GM19351 (cell line): ENCODE results near the gene PUS3.

ENCODE experiments used
- ATAC-seq: cut with Tn5 transposase; IDR thresholded peaks from one replicate; pipeline ENCODE4 v1.9.1; 2021; ENCODE audit warnings: mild to moderate bottlenecking, moderate library complexity; ENCODE audit not compliant: unreplicated experiment

The PUS3 gene, protein sequence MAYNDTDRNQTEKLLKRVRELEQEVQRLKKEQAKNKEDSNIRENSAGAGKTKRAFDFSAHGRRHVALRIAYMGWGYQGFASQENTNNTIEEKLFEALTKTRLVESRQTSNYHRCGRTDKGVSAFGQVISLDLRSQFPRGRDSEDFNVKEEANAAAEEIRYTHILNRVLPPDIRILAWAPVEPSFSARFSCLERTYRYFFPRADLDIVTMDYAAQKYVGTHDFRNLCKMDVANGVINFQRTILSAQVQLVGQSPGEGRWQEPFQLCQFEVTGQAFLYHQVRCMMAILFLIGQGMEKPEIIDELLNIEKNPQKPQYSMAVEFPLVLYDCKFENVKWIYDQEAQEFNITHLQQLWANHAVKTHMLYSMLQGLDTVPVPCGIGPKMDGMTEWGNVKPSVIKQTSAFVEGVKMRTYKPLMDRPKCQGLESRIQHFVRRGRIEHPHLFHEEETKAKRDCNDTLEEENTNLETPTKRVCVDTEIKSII

DNA sequence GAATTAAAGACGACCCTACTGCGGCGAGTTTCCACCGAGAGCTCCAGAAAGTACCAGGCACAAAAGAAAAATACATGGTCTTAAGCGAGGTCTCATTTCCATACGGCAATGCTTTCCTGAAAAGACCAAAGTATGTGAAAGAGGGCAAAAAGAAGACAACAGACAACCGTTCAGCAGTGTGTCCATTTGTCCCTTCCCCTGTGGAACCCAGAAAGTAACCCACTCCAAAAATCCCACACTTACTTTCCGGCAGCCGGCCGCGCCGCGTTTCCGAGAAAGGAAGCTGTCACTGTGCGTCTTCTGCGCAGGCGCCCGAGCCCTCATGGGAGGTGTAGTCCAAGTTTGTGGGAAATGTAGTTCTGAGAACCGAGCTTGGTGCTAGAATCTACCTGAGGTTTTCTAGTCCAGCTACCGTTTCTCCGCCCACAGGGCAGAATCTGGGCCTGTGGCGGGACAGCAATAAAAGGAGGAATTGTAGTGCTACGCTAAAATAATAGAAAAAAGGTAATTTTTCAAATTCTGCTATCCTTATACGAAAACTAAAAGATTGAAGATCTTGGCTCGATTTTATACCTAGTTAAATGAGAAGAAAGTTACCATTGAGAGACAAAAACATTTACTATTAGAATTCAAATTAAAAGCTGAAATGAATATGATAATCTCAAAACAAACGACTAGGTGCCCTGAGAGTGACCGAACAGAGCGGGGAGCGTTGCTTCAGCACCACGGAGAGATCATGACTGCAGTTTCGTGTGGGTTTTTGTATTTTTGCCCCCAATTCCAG is at the start of gene PUS3:
Gene PUS3 (minus strand): TSS at position 280 of the 784 bp plus-strand sequence. CDS start 6,922 bp downstream, outside the sequence.
- peak; percentile 98 for ATAC-seq

DNA sequence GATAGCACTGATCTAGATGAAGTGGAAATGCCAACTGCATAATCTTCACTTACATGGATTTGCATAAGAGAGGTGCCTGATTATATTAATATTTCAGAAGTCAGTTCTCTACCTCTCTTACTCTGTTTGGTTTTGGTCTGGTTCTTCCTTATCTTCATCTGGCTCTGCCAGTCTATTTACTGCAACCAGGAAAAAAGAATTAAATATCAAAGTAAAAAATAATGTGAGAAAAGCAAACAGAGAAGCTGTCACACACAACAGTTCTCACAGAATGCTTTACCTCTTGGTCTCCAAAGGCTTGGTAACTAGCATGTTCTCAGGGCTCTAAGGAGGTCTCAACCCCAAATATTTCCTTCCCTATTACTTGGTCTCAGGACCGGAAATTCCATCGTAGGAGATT is 49.6 kb upstream of the PUS3 start:
- no peak for ATAC-seq

DNA sequence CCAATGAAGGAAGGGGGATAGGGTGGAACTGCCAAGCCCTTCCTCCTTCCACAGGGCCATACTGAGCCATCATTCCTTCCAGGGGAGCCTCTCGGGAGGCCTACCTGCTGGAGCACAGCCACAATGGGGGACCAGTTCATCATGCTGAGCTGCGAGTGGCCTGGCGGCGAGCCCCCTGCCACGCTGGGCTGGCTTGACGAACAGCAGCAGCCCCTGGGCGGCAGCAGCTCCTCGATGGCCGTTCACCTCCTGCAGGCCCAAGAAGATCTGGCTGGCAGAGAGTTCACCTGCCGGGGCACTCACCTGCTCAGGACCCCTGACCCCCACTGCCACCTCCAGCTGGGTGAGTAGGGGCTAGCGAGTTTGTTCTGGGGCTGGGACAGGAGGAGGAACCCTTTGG is 48.7 kb upstream of the PUS3 start:
- ATAC-seq = no peak

DNA sequence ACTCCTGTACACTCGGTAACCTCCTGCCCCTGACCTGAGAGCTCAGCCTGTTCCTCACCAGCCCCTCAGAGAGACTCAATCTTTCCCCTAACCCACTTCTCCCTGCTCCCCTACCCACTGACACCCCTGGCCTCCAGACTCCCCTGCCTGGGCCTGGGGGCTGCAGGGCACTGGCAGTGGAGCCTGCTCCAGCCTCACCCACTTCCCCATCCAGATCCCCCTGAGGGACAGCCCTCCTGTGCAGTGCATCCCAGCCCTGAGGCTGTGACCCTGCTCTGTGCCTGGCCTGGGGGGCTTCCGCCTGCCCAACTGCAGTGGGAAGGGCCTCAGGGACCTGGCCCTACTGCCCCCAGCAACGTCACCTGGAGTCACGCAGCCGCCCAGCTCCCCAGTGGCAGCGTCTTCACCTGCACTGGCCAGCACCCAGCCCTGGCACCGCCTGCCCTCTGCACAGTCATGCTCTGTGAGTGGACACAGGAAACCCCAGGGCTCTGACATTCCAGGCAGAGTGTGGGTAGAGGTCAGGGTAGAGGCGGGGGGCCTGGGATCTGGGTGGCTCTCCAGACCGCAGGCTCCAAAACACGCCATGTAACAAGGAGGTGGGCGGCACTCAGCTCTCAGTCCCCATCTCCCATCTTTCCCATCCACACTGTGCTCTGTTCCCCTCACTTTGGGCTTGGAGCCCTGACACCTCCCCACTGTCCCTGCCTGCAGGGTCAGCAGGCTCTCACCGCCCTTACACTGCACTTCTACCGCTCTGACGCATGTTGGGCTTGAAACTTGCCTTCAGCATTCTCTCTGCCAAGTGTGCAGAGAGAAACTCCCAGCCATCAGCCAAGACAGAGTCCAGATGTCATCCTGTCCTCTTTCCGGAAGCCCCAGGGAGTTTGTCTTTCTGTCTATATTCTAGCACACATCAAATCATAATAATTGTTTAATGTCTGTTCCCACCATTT is 48.0 kb upstream of the PUS3 start:
- no peak for ATAC-seq

DNA sequence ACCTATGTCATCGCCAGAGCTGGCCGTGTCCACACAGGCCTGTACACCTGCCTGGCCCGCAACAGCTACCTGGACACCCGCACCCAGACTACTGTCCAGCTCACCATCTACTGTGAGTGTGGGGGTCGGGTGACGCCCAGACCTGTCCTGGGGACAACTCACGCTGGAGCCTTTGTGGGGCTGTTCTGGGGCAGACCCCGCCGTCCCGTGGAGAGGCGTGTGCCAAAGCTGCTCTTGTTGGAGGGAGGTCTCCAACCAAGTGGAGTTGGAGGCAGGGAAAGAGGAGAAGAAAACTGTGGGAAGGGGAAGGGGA is 47.1 kb upstream of the PUS3 start:
- no peak for ATAC-seq

DNA sequence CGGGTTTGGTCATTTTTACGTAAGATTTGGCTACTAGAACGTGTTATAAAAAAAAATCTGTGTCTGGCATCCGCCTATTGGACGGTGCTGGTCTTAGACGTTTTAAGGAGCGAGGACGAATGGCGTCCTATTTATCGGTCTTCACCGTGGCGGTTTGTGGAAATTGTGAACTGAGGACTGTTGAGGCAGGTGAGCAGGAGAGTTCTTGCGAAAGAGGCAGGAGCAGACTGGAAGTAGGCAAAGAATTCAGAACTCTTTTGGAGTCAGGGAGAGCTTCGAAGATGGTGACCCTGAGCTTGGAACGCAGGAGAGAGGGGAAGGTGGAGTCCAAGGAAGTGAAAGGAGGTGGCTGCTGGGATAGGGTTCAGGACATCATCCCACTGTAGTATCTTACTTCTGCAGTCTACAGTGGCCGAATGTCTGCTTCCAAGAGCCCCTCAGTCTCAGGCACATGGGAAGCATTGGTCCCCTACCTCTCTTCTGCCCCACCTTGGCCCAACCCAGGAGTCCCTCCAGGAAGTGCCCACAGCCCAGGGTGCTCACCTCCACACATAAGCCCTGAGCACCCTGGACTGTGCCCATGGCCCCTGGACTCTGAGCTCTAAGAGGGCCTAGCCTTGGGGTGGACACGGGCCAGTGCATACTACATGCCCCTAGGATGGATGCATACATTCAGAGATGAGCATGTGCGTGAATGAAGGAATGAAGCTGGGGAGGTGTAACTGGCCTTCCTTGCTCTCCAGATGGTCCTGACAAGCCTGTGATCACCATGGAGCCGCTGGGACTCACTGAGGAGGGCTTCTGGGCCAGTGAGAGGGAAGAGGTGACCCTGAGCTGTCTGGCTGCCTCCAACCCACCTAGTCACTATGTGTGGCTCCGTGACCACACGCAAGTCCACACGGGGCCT is 46.5 kb upstream of the PUS3 start:
- no peak for ATAC-seq

DNA sequence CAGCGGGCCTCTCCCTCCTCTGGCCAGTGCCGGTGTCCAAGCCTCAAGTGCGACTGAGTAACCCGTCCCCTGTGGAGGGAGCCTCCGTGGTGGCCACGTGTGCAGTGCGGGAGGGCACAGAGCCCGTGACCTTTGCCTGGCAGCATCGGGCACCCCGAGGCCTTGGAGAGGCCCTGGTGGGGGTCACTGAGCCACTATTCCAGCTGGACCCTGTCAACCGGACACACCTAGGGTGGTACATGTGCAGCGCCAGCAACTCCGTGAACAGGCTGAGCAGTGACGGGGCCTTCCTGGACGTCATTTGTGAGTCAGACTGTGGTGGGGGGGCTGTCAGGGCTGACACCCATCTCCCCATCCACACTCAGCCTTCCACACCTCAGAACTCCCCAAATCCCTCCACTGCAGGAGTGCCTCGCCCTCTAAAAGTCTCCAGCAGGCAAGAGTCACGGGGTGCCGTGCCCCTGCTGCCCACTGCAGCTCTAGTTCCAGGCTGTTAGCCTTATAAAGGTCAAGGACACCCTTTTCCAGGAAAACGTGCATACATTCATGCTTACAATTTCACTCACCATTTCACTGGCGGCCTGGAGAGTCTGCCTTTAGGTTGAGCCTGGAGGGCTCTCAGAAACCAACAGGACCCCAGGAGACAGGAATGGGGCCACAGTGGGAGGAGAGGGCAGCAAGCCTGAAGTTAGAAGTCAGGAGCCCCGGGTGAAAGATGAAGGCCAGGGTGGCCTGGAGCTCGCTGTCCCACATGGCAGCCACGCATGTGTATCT is 45.5 kb upstream of the PUS3 start:
- no peak for ATAC-seq

DNA sequence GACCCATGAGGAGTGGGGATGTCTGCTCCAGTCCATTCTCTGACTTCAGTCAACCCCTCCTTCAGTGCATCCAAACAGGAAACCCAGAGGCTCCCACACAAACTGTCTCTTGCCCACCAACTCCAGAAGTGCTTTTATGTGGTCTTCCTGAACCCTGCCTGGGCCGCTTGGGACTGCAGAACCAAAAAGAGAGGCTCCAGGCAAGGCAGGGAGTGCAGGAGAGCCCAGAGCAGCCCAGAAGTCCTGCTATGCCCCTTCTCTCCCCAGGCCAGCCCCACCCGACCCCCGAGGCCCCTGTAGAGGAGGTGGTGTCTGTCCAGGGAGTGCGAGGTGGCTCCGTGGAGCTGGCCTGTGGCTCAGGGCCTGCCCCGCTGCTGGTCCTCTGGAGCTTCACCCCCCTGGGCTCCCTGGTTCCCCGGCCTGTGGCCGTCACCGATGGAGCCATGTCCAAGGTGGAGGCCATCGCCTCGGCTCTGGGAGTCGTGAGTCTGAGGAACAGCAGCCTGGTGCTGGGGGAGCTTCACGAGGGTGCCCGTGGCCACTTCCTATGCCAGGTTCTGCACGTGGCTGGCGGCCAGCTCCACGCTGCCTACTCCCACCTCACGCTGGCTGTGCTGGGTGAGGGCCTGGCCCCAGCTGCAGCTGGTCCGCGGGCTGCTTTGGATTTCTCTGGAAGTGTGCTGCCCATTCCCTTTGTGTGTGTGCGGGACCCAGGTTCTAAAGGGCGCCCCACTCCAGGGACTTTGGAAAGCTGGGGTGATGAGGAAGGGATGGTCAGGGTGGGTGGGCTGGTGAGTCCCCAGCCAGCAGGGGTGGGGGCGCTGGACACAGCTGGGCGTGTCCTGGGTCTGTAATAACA is 44.6 kb upstream of the PUS3 start:
- ATAC-seq = no peak

DNA sequence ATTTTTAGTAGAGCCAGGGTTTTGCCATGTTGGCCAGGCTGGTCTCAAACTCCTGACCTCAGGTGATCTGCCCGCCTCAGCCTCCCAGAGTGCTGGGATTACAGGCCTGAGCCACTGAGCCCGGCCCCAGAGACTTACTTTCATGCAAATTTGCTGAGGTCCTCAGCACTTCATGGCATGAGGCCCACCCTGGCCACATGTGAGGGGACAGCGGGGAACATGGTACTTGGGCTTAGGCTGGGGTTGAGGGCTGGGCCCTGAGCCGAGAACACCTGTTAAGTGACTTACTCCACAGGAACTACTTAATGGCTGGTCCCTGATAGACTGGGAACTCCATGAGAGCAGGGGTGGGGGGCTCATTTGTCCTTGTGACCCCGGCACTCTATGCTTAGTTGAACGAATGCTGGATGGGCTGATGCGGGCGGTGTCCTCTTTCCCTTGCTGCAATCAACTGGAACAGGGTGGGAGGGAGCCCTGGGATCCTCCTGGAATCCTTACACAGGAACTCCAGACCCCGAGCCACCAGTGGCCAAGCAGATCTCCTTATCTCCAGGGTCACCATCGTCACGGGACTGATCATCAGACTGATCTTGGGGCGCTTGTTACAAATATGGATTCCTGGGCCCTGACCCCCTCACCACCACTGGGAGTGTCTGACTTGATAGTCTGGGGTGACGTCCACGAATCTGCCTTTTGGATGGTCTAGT is 43.9 kb upstream of the PUS3 start:
- no peak for ATAC-seq

DNA sequence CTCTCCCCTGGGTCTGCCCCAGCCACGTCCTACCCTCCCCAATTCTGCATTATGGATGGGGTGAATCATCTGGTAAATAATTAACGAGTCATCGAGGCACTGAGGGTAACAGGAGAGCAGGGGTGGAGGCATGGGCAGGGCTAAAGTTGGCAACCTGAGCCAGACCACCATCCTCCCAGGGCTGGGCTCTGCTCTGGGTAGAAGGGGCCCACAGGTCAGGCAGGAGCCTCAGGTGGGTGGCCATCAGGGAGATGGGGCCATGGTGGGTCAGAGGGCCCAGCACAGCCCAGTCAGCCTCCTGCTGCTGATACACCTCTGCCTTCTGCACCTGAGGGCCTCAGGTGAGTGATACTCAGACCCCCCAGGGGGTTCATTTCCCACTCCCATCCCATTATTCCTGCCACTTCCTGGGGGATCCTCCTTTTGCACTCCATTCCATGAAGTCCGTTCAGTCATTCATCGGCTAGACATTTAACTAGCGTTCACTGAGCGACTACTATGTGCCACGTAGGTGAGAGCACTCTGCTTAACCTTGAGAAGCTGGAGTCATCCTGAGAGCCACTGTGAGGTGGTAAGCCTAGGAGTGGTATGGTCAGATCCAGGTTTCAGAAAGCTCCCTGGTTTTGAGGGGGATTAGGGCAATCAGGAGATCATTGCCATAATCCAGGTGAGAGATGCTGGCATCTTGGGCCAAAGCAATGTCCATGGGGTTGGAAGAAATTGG is 43.0 kb upstream of the PUS3 start, which contains the start of gene VSIG10L2:
Gene VSIG10L2 (plus strand): TSS at position 248 of the 724 bp plus-strand sequence. CDS start 12 bp downstream, at position 260.
- ATAC-seq = no peak

DNA sequence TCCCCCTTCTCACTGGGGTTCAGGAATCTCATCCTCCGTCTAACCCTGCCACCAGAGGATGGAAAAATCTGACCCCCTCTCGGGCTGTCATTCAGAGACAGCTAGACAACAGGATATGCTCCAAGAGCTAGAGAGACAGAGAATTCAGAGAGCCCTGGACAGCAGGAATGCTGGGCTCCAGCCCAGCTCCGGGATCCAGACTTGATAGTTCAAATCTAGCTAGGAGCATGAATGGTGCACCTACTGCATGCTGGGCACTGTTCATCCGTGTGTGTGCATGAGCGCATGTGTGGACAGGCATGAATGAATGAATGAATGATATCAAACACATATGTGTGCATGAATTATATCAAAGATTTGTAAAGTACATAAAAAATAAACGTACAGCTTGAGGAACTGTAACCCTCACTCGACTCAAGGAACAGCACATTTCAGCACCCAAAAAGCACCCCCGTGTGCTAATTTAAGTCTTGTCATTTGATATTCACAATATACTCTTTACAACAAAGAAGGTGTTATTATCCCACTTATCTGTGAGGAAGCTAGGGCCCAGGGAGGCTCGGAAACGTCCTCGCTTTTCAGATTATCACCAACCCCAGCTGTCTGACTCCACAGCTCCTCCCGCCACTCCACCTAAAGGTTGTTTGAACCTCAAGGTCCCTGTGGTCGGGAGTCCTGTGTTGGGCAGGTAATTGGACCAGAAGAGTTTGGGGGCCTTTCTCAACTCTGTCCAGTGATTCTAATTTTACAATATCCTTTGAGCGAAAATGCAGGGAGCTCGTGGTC is 42.2 kb upstream of the PUS3 start:
- no peak for ATAC-seq

DNA sequence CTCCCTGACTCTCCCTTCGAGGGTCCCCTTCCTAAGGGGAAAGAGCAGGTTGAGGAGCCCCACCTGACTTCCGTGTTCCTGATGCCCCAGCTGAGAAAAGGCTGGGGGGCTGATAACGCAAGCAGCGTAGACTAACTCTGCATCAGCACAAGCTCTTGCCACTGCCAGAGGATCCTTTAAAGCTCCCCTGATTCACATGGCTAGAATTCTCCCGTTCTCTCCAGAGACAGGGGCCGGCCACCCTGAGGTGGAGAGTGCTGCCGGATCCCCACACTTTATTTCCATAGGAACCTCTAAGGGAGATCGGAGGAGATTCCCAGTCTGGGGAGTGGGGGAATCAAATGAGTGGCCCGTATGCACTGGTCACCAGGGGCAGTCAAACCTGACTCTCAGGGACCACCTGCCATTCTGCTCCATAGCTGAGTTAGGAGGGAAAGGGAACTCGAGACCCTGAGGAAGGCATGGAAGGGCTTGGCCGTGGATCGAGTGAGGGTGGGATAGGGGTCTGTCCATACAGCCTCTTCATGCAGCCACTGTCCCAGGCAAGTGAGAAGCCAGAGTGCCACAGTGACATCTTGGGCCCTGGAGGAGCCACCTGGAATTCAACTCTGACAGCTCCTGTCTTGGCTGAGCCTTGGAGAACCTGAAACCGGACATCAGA is 41.5 kb upstream of the PUS3 start:
- ATAC-seq = no peak

DNA sequence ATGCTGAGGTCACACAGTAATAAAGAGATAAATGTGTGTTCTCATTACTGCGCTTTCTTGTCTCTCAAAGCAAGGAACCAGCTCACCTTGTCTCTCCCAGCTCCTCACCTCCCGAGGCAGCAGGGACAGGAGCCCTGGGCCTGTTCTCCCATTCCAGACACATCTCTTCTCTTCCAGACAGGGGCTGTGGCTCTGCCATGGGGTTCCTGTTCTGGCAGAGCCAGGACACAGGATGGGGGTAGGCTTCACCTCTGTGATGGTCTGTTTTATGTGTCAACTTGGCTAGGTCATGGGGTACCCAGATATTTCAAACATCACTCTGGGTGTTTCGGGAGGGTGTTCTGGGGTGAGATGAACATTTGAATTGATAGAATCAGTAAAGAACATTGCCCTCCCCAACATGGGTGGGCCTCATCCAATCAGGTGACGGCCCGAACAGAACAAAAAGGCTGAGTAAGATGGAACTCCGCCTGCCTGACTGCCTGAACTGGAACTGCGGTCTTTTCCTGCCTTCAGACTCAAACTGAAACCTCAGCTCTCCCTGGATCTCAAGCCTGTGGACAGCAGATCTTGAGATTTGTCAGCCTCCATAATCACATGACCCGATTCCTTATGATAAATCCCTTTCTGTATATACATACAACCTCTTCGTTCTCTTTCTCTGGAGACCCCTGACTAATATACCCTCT is 40.8 kb upstream of the PUS3 start:
- no peak for ATAC-seq

DNA sequence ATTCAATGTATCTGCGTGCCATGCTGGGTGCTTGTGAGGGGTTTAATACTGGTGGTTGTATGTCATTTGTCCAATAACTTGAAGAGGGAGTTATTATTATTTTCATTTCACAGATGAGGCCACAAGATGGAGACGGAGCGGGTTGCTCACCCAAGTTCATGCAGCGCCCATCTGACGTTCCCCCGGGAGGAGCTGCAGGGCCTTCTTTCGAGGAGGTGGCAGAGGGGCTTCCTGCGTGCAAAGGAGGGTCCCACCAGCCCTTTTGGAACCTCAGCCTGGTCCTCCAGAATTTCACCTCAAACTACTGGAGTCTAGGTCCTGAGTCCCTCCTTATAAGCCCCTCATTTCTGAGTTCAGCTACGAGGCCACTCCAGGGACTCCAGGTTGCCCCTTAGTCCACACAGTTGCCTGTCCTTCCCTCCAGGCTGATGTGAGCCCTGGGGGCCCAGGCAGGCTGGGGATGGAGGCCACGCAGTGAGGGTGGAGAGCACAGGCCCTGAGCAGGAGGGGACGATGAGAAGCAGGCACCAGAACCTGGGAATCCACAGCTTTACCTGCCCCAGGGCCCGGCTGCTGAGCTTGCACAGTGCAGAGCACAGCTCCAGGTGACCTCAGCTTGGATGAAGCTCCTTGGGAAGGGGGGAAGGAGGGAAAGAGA is 39.9 kb upstream of the PUS3 start:
- no peak for ATAC-seq
